Ishikawa (cell line): ENCODE data around the gene IFI30.

Experiments used
- CEBPB ChIP-seq: IDR thresholded peaks from 2 replicates; pipeline ENCODE4 v1.6.1; 2012
- CREB1 ChIP-seq: IDR thresholded peaks from 2 replicates; pipeline ENCODE4 v1.6.1; 2012; ENCODE audit warnings: low read depth
- EGR1 ChIP-seq: IDR thresholded peaks from 2 replicates; pipeline ENCODE4 v1.6.1; 2012
- EP300 ChIP-seq: IDR thresholded peaks from 2 replicates; pipeline ENCODE4 v1.6.1; 2012; ENCODE audit warnings: borderline replicate concordance
- FOXM1 ChIP-seq: IDR thresholded peaks from 2 replicates; pipeline ENCODE4 v1.6.1; 2012; ENCODE audit warnings: low read depth, borderline replicate concordance
- NFIC ChIP-seq: IDR thresholded peaks from 2 replicates; pipeline ENCODE4 v1.6.1; 2012
- RAD21 ChIP-seq: IDR thresholded peaks from 2 replicates; pipeline ENCODE4 v1.6.1; 2012; ENCODE audit warnings: low read depth
- TAF1 ChIP-seq: IDR thresholded peaks from 2 replicates; pipeline ENCODE4 v1.6.1; 2012; ENCODE audit warnings: low read depth, mild to moderate bottlenecking
- TCF12 ChIP-seq: IDR thresholded peaks from 2 replicates; pipeline ENCODE4 v1.6.1; 2012; ENCODE audit warnings: low read depth
- TEAD4 ChIP-seq: IDR thresholded peaks from 2 replicates; pipeline ENCODE4 v1.6.1; 2012
- YY1 ChIP-seq: IDR thresholded peaks from 2 replicates; pipeline ENCODE4 v1.6.1; 2012; ENCODE audit warnings: low read depth
- ZBTB7A ChIP-seq: IDR thresholded peaks from 2 replicates; pipeline ENCODE4 v1.6.1; 2012; ENCODE audit warnings: low read depth
- TF ChIP-seq, protein P1 (sequence below): IDR thresholded peaks from 2 replicates; pipeline ENCODE4 v1.6.1; 2012; ENCODE audit warnings: low read depth, mild to moderate bottlenecking
- TF ChIP-seq, protein P2 (sequence below): IDR thresholded peaks from 2 replicates; pipeline ENCODE4 v1.6.1; 2012
- TF ChIP-seq, protein P3 (sequence below): IDR thresholded peaks from 2 replicates; pipeline ENCODE4 v1.6.1; 2012

Gene IFI30

DNA sequence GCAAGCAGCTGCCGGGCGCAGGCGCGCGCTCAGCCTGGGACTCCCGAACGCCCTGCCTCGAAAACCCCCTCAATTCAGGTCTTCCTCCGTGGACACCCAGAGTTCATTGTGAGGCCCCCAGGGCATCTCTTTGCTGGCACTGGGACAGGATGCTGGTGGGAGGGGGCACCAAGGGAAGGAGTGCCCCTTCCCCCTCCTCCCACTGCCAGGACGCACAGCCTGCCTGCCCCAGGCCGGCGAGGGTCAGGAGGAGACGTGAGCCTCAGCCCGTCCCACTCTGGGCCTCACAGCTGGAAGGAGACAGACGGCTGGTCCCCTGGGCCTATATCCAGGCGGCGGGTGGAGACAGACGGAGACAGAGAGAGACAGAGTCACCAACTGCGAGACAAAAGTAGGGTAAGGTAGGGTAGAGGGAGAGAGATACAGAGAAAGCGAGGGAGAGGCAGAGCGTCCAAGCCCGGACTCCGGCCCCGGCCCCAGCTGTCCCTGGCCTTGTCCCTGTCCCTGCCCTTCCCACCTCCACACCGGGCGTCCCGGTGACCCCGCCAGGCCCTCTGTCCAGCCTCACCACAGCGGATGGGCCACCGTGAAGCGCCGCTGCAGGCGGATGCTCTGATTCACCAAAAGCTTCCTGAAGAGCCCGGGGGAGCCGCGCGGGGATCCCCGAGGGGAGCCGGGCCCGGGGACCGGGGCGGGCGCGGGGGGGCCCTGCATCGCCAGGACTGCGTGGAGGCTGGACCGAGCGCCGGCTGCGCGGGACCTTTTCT, 52.3 kb downstream of the IFI30 start, which contains the start of gene PDE4C:
TSS of gene PDE4C (minus strand) at position 737 of the 767 bp plus-strand sequence. CDS start at position 714, 23 bp downstream.
- TF ChIP-seq, protein P1, sequence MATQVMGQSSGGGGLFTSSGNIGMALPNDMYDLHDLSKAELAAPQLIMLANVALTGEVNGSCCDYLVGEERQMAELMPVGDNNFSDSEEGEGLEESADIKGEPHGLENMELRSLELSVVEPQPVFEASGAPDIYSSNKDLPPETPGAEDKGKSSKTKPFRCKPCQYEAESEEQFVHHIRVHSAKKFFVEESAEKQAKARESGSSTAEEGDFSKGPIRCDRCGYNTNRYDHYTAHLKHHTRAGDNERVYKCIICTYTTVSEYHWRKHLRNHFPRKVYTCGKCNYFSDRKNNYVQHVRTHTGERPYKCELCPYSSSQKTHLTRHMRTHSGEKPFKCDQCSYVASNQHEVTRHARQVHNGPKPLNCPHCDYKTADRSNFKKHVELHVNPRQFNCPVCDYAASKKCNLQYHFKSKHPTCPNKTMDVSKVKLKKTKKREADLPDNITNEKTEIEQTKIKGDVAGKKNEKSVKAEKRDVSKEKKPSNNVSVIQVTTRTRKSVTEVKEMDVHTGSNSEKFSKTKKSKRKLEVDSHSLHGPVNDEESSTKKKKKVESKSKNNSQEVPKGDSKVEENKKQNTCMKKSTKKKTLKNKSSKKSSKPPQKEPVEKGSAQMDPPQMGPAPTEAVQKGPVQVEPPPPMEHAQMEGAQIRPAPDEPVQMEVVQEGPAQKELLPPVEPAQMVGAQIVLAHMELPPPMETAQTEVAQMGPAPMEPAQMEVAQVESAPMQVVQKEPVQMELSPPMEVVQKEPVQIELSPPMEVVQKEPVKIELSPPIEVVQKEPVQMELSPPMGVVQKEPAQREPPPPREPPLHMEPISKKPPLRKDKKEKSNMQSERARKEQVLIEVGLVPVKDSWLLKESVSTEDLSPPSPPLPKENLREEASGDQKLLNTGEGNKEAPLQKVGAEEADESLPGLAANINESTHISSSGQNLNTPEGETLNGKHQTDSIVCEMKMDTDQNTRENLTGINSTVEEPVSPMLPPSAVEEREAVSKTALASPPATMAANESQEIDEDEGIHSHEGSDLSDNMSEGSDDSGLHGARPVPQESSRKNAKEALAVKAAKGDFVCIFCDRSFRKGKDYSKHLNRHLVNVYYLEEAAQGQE: no peak
- TF ChIP-seq CREB1: no peak
- TF ChIP-seq, protein P2, sequence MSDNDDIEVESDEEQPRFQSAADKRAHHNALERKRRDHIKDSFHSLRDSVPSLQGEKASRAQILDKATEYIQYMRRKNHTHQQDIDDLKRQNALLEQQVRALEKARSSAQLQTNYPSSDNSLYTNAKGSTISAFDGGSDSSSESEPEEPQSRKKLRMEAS: no peak
- TF ChIP-seq EP300: no peak
- no peak for TF ChIP-seq RAD21
- TF ChIP-seq CEBPB: no peak
- TF ChIP-seq ZBTB7A: no peak
- TF ChIP-seq TCF12: no peak
- TF ChIP-seq, protein P3, sequence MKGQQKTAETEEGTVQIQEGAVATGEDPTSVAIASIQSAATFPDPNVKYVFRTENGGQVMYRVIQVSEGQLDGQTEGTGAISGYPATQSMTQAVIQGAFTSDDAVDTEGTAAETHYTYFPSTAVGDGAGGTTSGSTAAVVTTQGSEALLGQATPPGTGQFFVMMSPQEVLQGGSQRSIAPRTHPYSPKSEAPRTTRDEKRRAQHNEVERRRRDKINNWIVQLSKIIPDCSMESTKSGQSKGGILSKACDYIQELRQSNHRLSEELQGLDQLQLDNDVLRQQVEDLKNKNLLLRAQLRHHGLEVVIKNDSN: no peak
- TF ChIP-seq FOXM1: no peak
- TF ChIP-seq YY1: no peak
- no peak for TF ChIP-seq TEAD4
- TF ChIP-seq NFIC: no peak
- TF ChIP-seq EGR1: no peak
- no peak for TF ChIP-seq TAF1

DNA sequence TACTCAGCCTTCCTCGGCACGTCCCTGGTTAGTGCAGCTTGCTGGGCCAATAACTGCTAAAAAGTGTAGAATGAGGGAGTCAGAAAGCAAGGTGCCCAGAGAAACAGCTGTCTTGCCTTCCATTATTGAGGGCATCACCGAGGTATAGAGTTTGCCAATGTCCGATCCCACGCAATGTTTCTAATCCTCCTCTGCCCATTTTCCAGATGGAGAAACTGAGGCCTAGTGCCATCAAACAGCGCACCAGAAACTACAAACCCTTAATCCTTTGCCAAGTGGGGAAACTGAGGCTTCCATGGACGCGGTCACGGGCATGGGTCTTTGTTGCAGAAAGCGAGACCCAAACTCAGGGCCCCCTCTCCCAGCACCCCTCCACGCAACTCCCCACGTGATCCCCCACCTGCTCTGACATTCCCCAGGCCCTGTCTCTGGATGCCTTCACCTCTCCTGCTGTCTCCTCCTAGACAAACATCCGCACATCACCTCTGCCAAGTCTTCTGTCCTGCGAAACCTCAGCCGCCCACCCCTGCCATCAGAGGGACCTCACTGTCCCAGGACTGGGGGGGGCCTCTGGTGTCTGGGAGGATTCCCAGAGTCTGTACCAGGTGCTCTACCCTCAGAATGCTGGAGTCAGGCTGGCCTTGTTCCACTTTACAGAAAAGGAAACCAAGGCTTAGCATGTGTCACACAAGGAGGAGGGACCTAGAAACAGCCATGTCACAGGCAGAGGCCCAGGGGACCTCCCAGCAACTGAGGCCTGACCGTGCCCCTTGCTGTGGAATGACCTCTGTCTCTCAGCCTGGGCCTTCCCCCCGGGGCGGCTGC, 53.6 kb downstream of the IFI30 start:
- TF ChIP-seq TEAD4: no peak
- TF ChIP-seq NFIC: no peak
- TF ChIP-seq EP300: no peak
- TF ChIP-seq, protein P1: no peak
- TF ChIP-seq CEBPB: no peak
- TF ChIP-seq TCF12: no peak
